ENCODE measurements around the gene LRP1B. TPM values are rescaled to one million over a fixed set of nuclear protein-coding genes. Genes with fewer than 3 reads are reported as not detected.

The LRP1B gene
- total and polyA plus RNA-seq, 2 of the 8 experiments (the other 6 are each of a cell fraction or from before 2014, with no cell fraction given) = 0.03 TPM; not detected in 1

- TF ChIP-seq CTCF (IDR thresholded peaks at IDR 0.05; ENCODE audit: control extremely low read depth in 1 of 3, insufficient read depth in 1 of 3, low read depth in 1 of 3, low read length in 3 of 3) = no peak
- no peak for TF ChIP-seq SP4 (IDR thresholded peaks at IDR 0.05; ENCODE audit: low read length)
- no peak for TF ChIP-seq TEAD4 (IDR thresholded peaks at IDR 0.05; ENCODE audit: low read depth, low read length)
- TF ChIP-seq POLR2AphosphoS5 (IDR thresholded peaks at IDR 0.05; ENCODE audit: low read depth, low read length) = no peak
Measured at GRCh38 chr2:141611981-141612380, 518.8 kb downstream of the LRP1B start (continued).

Data from H1 (cell line).